Right ventricle myocardium inferior (tissue), 1 donor: ENCODE results near the gene GRAMD4. TPM values are rescaled to one million over a fixed set of nuclear protein-coding genes. Genes with fewer than 3 reads are reported as not detected.

Source experiments
- ATAC-seq: fragments of 200-7000 bp; cut with Tn5 transposase; one replicate; pipeline ENCODE4 v1.9.1; 2020; ENCODE audit warnings: mild to moderate bottlenecking, moderate library complexity
- DNase-seq: peaks from one replicate; pipeline ENCODE4 v3.0.0; 2021; ENCODE audit errors: missing footprints
- intact Hi-C: fragments of 100-400 bp; cut with DNase I; formaldehyde crosslinking; loops from one replicate; pipeline ENCODE4 v1.11.0; 2022
- total RNA-seq: library from RNA; stranded (reverse); fragmentation: NEBNext Ultra II Directional; extraction: Animal tissue kit (Norgen Biotek cat#: 25700); gene quantifications from one replicate; pipeline ENCODE4 v1.2.1, GENCODE V29; 2021
- donor health status: DM: no; HTN: yes; CAD: no; lungs with severe emphysema.

GRAMD4 gene
- total RNA-seq, 1 donor from 2014 or later, result 80.0 TPM

DNA sequence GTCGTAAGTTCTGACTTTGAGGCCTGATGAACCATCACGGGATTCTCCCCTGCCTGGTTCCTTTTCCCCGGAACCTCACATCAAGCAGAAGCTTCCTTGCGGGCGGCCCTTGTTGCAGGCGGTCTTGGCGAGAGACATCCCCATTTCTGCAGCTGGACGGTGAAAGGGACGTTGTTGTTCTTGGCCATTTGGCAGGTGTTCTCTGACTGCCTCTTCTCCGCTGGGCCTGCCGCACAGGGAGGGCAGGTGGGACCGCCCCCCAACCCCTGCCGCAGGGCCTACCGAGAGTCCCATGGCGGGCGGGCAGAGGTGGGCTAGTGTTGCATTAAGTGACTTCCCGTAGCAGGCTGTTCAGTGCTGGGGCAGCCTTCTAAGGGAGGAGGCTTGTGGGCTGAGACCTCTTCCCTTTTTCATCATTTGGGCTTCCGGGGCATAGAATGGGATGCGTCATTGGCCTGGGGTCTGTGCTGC, 26.9 kb upstream of the GRAMD4 start:
- intact Hi-C loops, result no loop called here
- ATAC-seq, result no peak
- DNase-seq, result peak; percentile 85

DNA sequence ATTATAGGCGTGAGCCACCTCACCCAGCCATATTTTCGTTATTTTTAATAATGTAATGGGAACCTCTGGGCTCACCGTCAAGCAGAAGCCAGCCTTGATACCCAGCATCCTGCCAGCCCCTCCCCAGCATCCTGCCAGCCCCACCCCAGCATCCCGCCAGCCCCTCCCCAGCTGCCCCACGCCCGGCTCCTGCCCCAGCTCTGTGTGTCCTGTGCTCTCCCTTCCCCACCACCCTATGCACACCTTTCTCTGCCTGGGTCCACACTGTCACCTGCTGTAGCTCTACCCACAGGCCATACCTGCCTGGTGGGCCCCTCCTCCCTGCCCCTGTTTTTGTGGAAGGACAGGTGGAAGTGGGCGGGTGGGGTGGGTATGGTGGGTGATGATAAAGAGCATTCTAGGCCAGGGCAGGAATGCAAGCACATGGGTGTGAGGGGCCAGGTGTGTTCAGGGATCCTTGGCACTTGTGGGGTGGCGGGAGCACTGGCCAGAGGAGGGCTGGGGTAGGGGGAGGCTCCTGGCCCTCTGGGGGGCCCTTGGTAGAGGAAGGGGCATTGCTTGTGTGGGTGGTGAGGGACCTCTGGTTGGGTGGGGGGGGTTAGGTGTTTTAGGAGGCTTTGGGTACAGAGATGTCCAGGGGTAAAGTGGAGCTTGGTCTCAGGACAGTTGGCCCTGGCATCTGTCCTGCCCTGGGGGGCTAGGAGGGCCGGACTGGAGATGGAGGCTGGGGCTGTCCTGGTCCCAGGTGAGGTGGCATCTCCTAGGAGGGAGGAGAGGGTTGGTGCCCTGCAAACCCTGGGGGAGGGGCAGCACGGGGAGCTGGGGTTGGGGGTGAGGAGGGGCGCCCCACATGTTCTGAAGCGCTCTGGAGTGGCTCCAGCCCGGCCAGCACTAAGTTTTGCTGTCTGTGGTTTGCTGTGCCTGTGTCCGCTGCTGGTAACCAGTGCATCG, 25.9 kb upstream of the GRAMD4 start:
- ATAC-seq (no peak), DNase-seq (peak; percentile 53)
- intact Hi-C loops, result no loop called here

DNA sequence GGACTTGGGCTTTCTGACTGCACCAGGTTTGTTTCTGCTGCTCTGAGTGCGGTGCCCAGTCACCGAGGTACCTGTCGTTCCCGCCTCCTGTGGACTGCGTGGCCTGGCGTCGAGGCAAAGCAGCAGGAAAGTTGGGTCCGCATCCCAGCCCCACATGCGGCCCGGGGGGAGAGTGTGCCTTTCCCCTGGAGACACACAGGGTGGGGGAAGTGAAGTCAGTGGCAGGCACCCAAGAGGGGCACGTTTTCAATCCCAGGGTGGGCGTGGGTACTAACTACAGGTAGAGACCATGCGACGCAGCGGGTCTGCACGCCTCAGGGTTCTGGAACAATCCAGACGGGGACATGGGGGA, 25.3 kb upstream of the GRAMD4 start:
- DNase-seq (no peak), ATAC-seq (no peak)

DNA sequence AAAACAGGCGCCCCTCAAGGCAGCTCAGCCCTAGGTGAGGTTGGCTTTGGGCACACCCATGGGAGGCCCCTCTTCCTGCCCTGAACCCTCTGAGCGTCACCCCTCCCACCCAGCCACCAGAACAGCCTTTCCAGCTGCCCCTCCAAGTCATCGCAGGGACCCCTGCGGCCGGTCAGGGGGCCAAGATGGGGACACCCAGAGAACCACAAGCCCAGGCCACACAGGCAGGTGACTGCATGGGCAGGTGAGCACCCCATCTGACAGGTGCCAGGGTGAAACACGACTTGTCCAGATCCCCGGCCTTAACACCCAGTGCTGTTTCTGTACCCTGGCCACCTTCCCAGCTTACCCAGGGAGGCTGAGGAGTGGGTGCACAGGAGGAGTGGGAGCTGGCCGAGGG, 24.6 kb upstream of the GRAMD4 start:
- DNase-seq (no peak), ATAC-seq (no peak)
- intact Hi-C loops, result no loop called here

More for the DNA sequence above, 25.3 kb upstream of the GRAMD4 start:
- intact Hi-C loops, result no loop called here

DNA sequence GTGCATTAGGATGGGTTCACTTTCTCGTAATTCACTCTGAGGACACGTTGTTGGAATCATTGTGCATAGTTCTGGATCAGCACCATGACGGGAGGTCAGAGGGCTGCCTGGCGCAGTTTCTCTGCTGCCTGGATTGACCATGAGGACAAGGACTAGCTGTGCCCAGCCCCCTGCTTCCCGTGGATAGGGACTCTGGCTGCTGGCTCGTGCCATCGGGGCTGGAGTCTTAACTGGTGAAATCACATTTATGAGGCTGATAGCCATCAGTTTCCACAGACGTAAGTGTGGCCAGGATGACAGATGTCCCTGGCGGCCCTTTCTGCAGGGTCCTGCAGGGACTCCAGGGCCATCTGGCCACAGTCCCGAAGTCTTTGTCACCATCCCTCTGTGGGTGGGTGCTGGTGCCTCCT, 24.1 kb upstream of the GRAMD4 start:
- ATAC-seq (peak; percentile 67), DNase-seq (peak; percentile 85)
- intact Hi-C loops, result no loop called here

DNA sequence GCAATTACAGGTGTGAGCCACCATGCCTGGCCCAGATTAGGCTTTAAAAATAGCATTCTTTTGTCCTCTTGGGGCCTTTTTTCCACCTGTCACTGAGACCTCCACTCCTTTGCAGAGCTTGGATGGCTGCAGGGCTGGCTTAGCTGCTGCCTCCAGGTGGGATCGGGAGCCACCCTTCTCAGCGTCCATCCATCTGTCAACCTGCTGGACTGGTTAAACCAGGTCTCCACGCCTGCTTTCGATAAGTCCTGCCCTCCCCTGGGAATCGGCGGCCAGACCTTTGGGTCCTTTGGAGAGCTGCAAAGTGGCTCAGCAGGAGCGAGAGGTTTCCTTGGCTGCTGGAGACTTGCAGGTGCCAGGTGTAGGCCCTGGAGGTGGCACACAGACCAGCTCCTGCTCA, 23.4 kb upstream of the GRAMD4 start:
- DNase-seq, result no peak
- no peak for ATAC-seq
- intact Hi-C loops, result no loop called here

DNA sequence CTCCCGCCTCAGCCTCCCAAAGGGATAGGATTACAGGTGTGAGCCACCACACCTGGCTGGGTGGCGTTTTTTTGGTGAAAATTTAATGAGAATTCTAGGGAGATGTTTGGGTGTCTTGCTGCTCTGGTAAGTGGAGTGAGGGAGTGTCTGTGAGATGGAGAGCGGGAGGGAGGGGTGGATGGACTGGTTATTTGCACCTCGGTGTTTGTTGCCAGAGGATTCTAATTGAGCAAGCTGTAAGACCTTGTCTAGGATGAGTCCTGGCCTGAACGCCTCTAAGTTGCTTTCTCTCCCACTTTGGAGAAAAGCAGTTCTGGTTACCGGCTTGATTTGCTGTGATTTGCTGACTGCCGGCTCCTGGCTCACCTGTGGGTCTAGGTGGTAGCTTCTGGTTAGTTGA, 22.0 kb upstream of the GRAMD4 start:
- intact Hi-C loops, result no loop called here
- DNase-seq (no peak), ATAC-seq (no peak)

DNA sequence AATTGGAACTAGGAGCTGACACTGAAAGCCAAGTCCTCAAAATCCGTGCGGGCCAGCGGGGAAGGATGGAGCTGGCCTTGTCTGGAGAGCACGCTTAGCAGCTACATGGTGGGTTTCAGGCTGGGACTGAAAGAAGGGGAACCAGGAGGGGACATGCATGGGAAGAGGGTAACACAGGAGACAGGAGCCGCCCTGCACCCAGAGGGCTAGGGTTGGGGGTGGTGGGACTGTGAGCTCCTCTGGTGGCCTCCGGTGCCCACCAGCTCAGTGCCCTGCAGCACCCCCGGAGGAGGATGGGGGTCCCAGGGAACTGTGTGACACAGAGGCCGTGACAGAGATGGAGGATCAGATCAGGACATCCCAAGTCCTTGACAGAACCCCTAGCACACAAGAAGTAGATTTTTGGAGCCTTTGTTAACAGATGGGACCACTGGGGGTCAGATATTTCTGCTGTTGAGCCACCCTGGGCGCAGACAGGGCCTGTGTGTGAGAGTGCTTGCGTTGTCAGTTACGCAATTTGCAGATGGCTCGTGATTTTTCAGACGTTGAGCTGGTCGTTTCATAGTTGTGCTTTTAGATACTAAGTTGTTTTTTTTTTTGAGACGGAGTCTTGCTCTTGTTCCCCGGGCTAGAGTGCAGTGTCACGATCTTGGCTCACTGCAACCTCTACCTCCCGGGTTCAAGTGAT, 21.3 kb upstream of the GRAMD4 start:
- ATAC-seq (no peak), DNase-seq (peak; percentile 74)
- intact Hi-C loops, result no loop called here

DNA sequence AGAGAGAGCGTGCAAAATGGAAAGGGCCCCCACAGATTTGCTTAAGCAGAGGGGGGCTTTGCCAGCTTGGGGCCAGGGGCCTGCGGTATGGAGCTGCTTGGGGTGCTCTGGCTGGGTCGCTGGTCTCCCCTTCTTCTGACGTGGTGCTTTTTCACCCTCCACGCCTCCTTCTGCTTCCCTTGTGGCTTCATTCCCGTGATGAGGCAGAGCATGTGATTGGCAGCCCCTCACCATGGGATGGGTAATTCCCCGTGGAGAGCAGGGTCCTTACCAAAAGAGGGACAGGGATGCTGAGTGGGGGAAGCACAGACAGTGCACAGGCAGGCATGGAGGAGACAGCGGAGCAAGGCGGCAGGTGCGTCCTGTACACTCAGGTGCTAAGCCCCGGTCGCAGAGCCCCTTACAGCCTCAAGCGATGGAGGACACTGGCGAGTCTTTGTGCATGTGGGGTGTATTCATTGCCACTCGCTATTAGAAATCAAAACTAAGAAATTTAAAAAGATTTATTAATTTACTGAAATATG, 19.9 kb upstream of the GRAMD4 start:
- intact Hi-C loops, result no loop called here
- DNase-seq, result no peak
- ATAC-seq, result no peak

DNA sequence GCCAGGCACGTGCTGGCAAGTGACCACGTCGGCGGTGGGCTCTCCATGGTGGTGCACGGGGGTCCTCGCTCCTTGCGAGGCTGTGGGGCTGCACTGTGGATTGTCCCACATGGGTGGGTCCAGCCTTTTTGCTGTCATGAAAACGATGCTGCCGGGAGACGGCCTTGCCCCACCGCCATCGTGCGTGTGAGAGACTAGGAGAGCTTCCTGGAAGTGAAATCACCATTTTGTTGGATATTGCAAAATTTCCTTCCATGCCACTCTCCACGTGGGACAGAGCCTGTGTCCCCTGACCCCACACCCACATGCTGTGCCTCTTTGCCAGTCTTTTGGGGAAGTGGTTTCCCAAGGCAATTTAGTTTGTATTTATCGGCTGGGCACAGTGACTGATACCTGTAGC, 18.2 kb upstream of the GRAMD4 start:
- DNase-seq (peak; percentile 74), ATAC-seq (no peak)
- intact Hi-C loops, result no loop called here

DNA sequence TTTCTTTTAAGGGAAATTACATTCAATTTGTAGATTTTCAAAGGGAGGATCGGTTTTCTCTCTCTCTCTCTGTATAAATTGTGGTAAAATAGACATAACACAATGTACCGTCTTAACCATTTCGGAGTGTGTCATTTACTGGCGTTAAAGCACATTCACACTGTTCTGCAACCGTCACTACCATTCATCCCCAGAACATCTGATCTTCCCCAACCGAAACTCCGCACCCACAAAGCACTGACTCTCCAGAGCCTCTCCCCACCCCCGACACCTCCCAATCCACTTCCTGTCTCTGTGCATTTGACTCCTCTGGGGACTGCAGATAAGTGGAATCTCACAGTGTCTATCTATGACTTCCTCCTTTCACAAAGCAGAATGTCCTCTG, 15.9 kb upstream of the GRAMD4 start:
- DNase-seq (peak; percentile 71), ATAC-seq (peak; percentile 58)
- intact Hi-C loops, result no loop called here

DNA sequence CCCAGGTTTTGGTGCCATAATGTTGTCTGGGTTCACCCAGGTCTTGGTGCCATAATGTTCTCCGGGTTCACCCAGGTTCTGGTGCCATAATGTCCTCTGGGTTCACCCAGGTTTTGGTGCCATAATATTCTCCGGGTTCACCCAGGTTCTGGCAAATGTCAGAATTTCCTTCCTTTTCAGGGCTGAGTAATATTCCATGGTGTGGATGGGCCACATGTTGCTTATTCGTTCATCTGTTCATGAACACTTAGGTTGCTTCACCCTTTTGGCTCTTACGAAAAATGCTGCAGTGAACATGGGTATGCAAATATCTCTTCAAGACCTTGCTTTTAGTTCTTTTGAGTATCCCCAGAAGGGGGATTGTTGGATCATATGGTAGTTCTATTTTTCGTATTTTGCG, 15.1 kb upstream of the GRAMD4 start:
- DNase-seq, result no peak
- intact Hi-C loops, result no loop called here
- ATAC-seq, result no peak

DNA sequence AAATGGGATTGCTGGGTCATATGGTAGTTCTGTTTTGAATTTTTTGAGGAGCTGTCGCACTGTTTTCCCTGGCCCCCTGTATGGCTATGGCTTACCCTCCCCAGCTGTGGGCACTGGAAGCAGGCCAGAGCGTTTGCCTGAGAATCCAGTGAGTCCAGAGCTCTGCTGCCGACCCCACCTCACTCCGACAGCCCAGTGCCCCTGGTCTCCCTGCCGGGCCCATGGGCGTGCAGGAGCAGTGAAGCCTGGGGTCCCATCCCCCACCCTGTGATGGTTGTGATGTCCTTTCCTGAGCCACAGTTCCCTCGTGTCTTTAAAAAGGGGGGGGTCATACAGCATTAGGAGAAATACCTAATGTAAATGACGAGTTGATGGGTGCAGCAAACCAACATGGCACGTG, 13.3 kb upstream of the GRAMD4 start:
- DNase-seq (no peak), ATAC-seq (no peak)
- intact Hi-C loops, result no loop called here

DNA sequence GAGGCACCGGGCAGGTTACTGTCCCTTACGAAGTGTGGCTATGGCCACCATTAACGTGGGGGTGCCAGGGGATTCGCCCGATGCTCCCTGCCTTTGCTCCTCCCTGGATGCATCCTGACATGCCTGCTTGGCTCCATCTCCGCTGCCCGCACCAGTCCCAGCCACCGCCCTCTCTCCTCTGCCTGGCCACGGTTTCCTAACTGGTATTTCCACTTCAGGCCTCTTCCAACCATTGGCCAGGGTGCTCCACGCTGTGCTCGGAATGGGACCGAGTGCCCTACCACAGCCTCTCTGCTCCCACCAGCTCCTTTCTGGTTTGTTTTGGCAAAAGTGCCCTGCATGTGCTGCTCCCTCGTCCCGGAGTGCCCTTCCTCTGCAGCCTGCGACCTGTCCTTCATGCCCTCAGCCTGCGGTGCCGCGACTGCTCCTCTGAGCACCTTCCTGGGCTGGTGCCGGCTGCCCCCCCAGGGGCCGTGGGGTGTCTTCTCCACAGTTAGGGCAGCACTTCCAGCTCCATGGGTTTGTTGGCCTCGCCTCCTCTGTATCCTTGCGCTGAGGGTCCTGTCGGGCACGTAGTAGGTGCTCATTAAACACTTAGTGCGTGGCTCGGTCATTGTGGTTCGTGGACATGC, 12.6 kb upstream of the GRAMD4 start:
- peak; percentile 34 for ATAC-seq
- no peak for DNase-seq
- intact Hi-C loops, result no loop called here

DNA sequence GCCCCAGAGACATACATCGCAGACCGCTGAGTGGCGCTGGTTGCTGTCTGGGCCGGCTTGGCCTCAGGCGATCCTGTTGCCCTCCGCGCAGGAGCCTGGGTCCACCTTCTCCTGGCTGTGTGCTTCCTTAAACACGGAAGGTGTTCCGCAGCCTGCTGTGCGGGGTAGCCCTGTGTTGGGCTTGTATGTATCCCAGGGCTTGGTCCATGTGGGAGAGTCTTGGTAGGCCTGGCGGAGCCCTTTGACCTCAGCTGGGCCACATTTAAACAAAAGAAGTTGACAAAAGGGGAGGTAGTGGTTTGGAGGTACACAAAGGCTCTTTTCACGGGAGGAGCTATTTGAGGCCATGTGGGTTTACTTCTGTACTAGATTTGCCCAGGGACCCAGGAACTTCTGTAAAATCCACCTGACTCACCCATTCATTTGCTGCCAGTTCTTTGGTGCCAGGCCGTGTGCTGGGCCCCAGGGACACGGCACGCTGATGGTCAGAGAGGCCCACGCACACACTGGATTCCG, 11.0 kb upstream of the GRAMD4 start:
- DNase-seq (no peak), ATAC-seq (no peak)
- intact Hi-C loops, result no loop called here

DNA sequence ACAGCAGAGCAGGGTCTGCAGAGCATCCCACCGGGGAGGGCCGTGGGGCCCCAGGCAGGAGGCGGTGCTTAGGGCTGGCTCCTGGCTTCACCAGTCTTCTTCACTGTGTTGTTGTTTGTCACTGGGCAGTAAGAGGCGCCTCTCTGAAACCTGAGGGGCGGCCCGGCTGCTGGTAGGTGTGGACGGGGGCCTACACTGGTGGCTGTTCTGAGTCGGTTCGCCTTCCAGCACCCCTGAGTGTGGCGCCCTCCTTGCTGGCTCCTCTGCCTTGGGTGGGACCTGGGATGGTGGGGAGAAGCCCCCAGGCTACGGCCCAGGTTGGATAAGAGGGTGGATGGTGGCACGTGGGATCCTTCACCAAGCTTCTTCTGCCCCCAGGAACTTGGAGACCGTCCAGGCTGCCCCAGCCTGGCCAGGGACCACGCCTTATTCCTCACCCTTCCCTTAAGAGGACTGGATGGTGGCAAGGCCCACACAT, 10.4 kb upstream of the GRAMD4 start:
- intact Hi-C loops, result no loop called here
- DNase-seq (no peak), ATAC-seq (no peak)

DNA sequence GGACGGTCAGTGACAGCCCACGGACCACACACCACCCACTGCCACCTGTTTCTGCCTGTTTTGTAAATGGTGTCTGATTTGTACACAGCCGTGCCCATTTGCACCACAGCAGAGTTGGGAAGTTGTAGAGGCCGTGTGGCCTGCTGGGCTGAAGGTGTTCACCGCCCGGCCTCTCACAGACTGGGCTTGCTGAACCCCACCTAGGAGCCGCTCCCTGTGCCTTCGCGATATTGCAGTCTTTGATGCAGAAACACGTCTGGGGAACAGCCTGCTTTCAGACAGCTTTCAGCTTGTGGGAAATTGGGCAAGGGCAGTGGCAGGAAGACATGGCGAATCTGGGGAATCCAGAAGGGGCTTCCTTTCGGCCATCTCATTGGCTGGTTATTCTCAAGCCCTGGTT, 9.8 kb upstream of the GRAMD4 start:
- DNase-seq (no peak), ATAC-seq (no peak)
- intact Hi-C loops, result no loop called here

DNA sequence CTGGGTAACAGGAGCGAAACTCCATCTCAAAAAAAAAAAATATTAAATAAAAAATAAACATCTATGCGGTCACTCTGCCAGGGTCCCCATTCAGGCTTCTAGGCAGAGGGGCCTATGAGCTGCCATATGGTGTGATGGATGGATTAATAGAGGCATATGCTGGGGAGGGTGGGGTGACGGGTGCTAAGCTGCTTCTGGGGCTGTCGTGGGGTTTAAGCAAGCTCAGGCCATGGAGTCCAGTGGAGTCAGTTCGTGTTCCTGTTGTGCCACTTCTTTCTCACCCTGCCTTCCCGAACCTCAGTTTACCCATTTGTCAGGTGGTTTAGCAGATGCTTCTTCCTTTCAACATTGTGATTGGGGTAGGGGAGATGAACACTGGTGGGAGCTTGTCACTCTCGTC, 9.0 kb upstream of the GRAMD4 start:
- no peak for DNase-seq
- no peak for ATAC-seq
- intact Hi-C loops, result no loop called here

DNA sequence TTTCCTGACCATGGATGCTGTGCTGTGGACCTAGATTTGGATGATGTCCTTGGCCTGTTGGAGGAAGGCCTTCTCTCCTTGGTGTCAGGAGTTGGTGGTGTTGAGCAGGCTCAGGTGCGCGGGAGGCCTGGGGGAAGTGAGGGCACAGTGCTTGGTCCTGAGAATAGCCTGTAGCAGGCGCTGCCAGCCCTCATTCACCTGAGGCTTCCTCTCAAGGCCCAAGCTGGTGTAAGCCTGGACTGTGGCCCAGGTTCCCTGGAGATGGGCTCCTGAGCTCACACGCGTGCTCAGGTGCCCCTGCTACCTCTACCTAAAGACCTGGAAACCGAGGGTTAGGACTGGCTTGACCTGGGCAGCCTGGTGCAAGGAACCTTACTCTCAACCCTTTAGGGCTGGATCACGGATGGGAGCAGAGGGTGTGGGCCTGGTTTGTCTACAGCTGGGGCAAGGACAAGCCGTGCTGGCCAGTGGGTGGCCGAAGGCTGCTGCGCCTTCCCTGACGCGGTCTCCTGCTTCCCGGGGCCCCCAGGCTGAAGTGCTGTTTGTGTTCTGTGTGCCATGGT, 7.8 kb upstream of the GRAMD4 start:
- intact Hi-C loops, result no loop called here
- DNase-seq, result no peak
- ATAC-seq, result peak; percentile 11
